DOHH2 (cell line): Measurements from ENCODE around the gene IMPG1.

Experiments used
- H3F3A ChIP-seq: fragments of 200-600 bp; sonication (generic), shearing (Covaris generic); 2 replicates; pipeline ENCODE4 v1.6.0; 2016; ENCODE audit warnings: antibody characterized with exemption, mild to moderate bottlenecking; ENCODE audit not compliant: control insufficient read depth, insufficient read depth
- H3K27ac ChIP-seq: fragments of 200-600 bp; sonication (generic); 2 replicates; pipeline ENCODE4 v1.5.1; 2014; ENCODE audit warnings: low read depth, mild to moderate bottlenecking, low read length, moderate library complexity
- H3K27me3 ChIP-seq: fragments of 200-600 bp; sonication (generic); 2 replicates; pipeline ENCODE4 v1.6.1; 2014; ENCODE audit warnings: mild to moderate bottlenecking, low read length, mixed read lengths; ENCODE audit not compliant: control insufficient read depth
- H3K36me3 ChIP-seq: fragments of 200-600 bp; sonication (generic); 2 replicates; pipeline ENCODE4 v1.6.1; 2014; ENCODE audit warnings: mild to moderate bottlenecking, low read length, moderate library complexity, mixed read lengths; ENCODE audit not compliant: control insufficient read depth
- H3K4me1 ChIP-seq: fragments of 200-600 bp; sonication (generic); 2 replicates; pipeline ENCODE4 v1.6.1; 2014; ENCODE audit warnings: mild to moderate bottlenecking, low read length, mixed read lengths; ENCODE audit not compliant: control insufficient read depth
- H3K4me2 ChIP-seq: fragments of 200-600 bp; sonication (generic); 2 replicates; pipeline ENCODE4 v1.6.0; 2014; ENCODE audit warnings: mild to moderate bottlenecking, low read length, moderate library complexity
- H3K4me3 ChIP-seq: fragments of 200-600 bp; sonication (generic); 2 replicates; pipeline ENCODE4 v1.5.1; 2014; ENCODE audit warnings: mild to moderate bottlenecking, low read length, mixed read lengths
- H3K79me2 ChIP-seq: fragments of 200-600 bp; sonication (generic); 2 replicates; pipeline ENCODE4 v1.6.1; 2014; ENCODE audit warnings: mild to moderate bottlenecking, low read length, mixed read lengths; ENCODE audit not compliant: control insufficient read depth
- H3K9me2 ChIP-seq: fragments of 200-600 bp; sonication (generic); replicated peaks from 2 replicates; pipeline ENCODE4 v1.6.1; 2014; ENCODE audit warnings: mild to moderate bottlenecking, low read length, mixed read lengths; ENCODE audit not compliant: control insufficient read depth
- H3K9me3 ChIP-seq: fragments of 200-600 bp; sonication (generic); 2 replicates; pipeline ENCODE4 v1.6.1; 2014; ENCODE audit warnings: antibody characterized with exemption, low read length, mixed read lengths; ENCODE audit not compliant: control insufficient read depth, insufficient read depth
- H4K20me1 ChIP-seq: fragments of 200-600 bp; sonication (generic); 2 replicates; pipeline ENCODE4 v1.6.0; 2014; ENCODE audit warnings: low read depth, mild to moderate bottlenecking, antibody characterized with exemption, low read length, moderate library complexity; ENCODE audit not compliant: control insufficient read depth, insufficient read depth
- CTCF ChIP-seq: fragments of 200-600 bp; sonication (generic); IDR thresholded peaks from one replicate; pipeline ENCODE4 v1.5.1; 2014; ENCODE audit warnings: antibody characterized with exemption, mild to moderate bottlenecking, low read depth, low read length; ENCODE audit not compliant: poor library complexity, severe bottlenecking
- EZH2phosphoT487 ChIP-seq: fragments of 200-600 bp; sonication (generic); IDR thresholded peaks from 2 replicates; pipeline ENCODE4 v1.6.1; 2017; ENCODE audit warnings: borderline replicate concordance, mild to moderate bottlenecking, antibody characterized with exemption, low read length, moderate library complexity, mixed read lengths

The IMPG1 gene

GRCh38 chr6:76057469-76057868, 15.0 kb downstream of the IMPG1 start:
- Histone ChIP-seq H3K27me3 (no peaks in the 10 kb centered on the region), H3K9me2 (no peaks in the 10 kb centered on the region), H3K4me1 (no peaks in the 10 kb centered on the region), H3K4me2 (no peak overlapping the region), H3F3A (no peaks in the 10 kb centered on the region), H3K79me2 (no peaks in the 10 kb centered on the region), H3K9me3 (no peaks in the 10 kb centered on the region), H4K20me1 (no peaks in the 10 kb centered on the region), H3K36me3 (no peaks in the 10 kb centered on the region), H3K4me3 (no peak overlapping the region), H3K27ac (no peak overlapping the region)
- no peak for TF ChIP-seq EZH2phosphoT487
- TF ChIP-seq CTCF: no peak

GRCh38 chr6:76052314-76052713, 20.1 kb downstream of the IMPG1 start:
- no peak overlapping the region for H3K27ac ChIP-seq
- no peaks in the 10 kb centered on the region for H3K4me1 ChIP-seq
- no peaks in the 10 kb centered on the region for H4K20me1 ChIP-seq
- no peak overlapping the region for H3K4me3 ChIP-seq
- no peaks in the 10 kb centered on the region for H3K79me2 ChIP-seq
- no peaks in the 10 kb centered on the region for H3F3A ChIP-seq
- TF ChIP-seq CTCF: no peak
- no peak for TF ChIP-seq EZH2phosphoT487
- H3K27me3 ChIP-seq: no peaks in the 10 kb centered on the region
- H3K9me3 ChIP-seq: no peaks in the 10 kb centered on the region
- H3K9me2 ChIP-seq: no peaks in the 10 kb centered on the region
- H3K4me2 ChIP-seq: no peak overlapping the region
- H3K36me3 ChIP-seq: no peaks in the 10 kb centered on the region

- no peak for TF ChIP-seq EZH2phosphoT487
- no peak for TF ChIP-seq CTCF
- no peaks in the 10 kb centered on the region for H3K36me3 ChIP-seq
- no peaks in the 10 kb centered on the region for H3K4me1 ChIP-seq
- H3F3A ChIP-seq: no peaks in the 10 kb centered on the region
- H3K9me3 ChIP-seq: no peaks in the 10 kb centered on the region
- no peak overlapping the region for H3K4me2 ChIP-seq
- H3K4me3 ChIP-seq: no peak overlapping the region
- no peak overlapping the region for H3K27ac ChIP-seq
- H3K27me3 ChIP-seq: no peaks in the 10 kb centered on the region
- H3K79me2 ChIP-seq: no peaks in the 10 kb centered on the region
- H3K9me2 ChIP-seq: no peaks in the 10 kb centered on the region
- H4K20me1 ChIP-seq: no peaks in the 10 kb centered on the region
Measured at GRCh38 chr6:76043690-76044089, 28.8 kb downstream of the IMPG1 start.

- no peaks in the 10 kb centered on the region for H3K79me2 ChIP-seq
Measured at GRCh38 chr6:76035713-76036112, 36.7 kb downstream of the IMPG1 start.

More at GRCh38 chr6:76035713-76036112, 36.7 kb downstream of the IMPG1 start:
- Histone ChIP-seq H3K4me1 (no peaks in the 10 kb centered on the region), H3K27ac (no peak overlapping the region), H3K36me3 (no peaks in the 10 kb centered on the region), H3K27me3 (no peaks in the 10 kb centered on the region), H3F3A (no peaks in the 10 kb centered on the region), H4K20me1 (no peaks in the 10 kb centered on the region), H3K9me2 (no peaks in the 10 kb centered on the region), H3K9me3 (no peaks in the 10 kb centered on the region), H3K4me3 (no peak overlapping the region), H3K4me2 (no peak overlapping the region)
- no peak for TF ChIP-seq EZH2phosphoT487
- no peak for TF ChIP-seq CTCF
